ENCODE results near the gene ABCB11.

DNA sequence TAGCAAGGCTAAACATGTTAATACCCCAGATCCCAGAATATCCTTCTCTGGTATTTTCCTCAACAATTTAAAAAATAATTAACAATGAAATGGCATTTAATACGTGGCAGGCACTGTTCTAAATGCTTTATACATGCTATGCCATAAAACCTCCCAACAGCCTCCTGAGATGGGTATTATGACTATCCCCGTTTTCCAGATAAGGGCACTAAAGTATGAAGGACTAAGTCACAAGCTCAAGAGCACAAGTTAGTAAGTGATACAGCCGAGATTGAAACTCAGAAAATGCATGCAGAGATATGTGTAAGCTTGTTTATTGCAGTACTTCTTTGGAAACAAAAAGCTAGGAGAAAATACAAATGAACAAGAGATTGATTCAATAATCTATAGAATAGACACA is 8.0 kb downstream of the ABCB11 start:
- TF ChIP-seq POLR2A (IDR thresholded peaks at IDR 0.05): no peak
- no peak for TF ChIP-seq CTCF (IDR thresholded peaks at IDR 0.05)
